GM12878 (cell line): ENCODE measurements around the gene C20orf202. TPM values are rescaled to one million over a fixed set of nuclear protein-coding genes. Genes with fewer than 3 reads are reported as not detected.

Source experiments
- ATAC-seq: fragments of 200-7000 bp; cut with Tn5 transposase; 3 replicates; pipeline ENCODE4 v1.9.1; 2020; ENCODE audit warnings: mild to moderate bottlenecking, moderate library complexity
- BruUV-seq: library from RNA; stranded (reverse); fragments of 400-500 nt; replicated peaks from 2 replicates; lab custom pipeline; 2021; lab: Mats Ljungman, UMichigan
- CTCF ChIA-PET: fragments of 300-600 bp; sonication (Branson Sonifier 250); formaldehyde crosslinking; extraction: SDS; loops from one replicate; lab custom pipeline; 2021; ENCODE audit warnings: inconsistent platforms; lab: Yijun Ruan, JAX
- POLR2A ChIA-PET: fragments of 350-600 bp; formaldehyde crosslinking; extraction: SDS; loops from one replicate; lab custom pipeline; 2021; ENCODE audit warnings: inconsistent platforms; lab: Charles Lee
- RAD21 ChIA-PET: fragments of 300-600 bp; sonication (Branson Sonifier 250); formaldehyde crosslinking; loops from one replicate; lab custom pipeline; 2023; ENCODE audit warnings: antibody characterized with exemption; ENCODE audit not compliant: unreplicated experiment; lab: Charles Lee
- SMC1A ChIA-PET: fragments of 300-600 bp; sonication (Branson Sonifier 250); formaldehyde crosslinking; loops from one replicate; lab custom pipeline; 2023; ENCODE audit not compliant: unreplicated experiment, uncharacterized antibody; lab: Charles Lee
- DNase-seq: peaks from one replicate; pipeline ENCODE4 v3.0.0-alpha.2; 2011; ENCODE audit warnings: low read depth, low spot score
- FAIRE-seq: peaks from 3 replicates; lab custom pipeline; 2011; peaks lifted over from hg19 to GRCh38; lab: Jason Lieb, UNC
- H2AFZ ChIP-seq: 2 replicates; pipeline ENCODE4 v1.6.0; 2011; ENCODE audit warnings: low read depth, low read length, control low read depth; ENCODE audit not compliant: control insufficient read depth
- H3K27ac ChIP-seq: 2 replicates; pipeline ENCODE4 v1.5.1; 2011; ENCODE audit warnings: control low read depth; ENCODE audit not compliant: control insufficient read depth, insufficient read depth
- H3K27me3 ChIP-seq, 2 experiments: replicated peaks in 1 of 2; 2 replicates each; pipeline versions ENCODE4 v1.6.0 to v1.6.1; 2011; ENCODE audit warnings: low read length in 1 of 2; ENCODE audit not compliant: control insufficient read depth in 2 of 2, insufficient read depth in 2 of 2
- H3K36me3 ChIP-seq, 2 experiments: 2 replicates each; pipeline ENCODE4 v1.5.1; 2011; ENCODE audit warnings: low read length in 1 of 2; ENCODE audit not compliant: control insufficient read depth in 2 of 2, insufficient read depth in 2 of 2
- H3K4me1 ChIP-seq: 2 replicates; pipeline ENCODE4 v1.6.1; 2011; ENCODE audit warnings: mild to moderate bottlenecking, low read length, moderate library complexity, mixed read lengths; ENCODE audit not compliant: control insufficient read depth, insufficient read depth
- H3K4me2 ChIP-seq: 2 replicates; pipeline ENCODE4 v1.6.0; 2011; ENCODE audit warnings: control low read depth; ENCODE audit not compliant: control insufficient read depth, insufficient read depth
- H3K4me3 ChIP-seq: fragments of 200-600 bp; sonication (generic); 2 replicates; pipeline ENCODE4 v1.5.1; 2016
- H3K79me2 ChIP-seq: 2 replicates; pipeline ENCODE4 v1.6.0; 2011; ENCODE audit warnings: low read length; ENCODE audit not compliant: control insufficient read depth, insufficient read depth
- H3K9ac ChIP-seq: 2 replicates; pipeline ENCODE4 v1.8.0; 2011; ENCODE audit warnings: low read length, control low read depth, mixed read lengths; ENCODE audit not compliant: control insufficient read depth, insufficient read depth
- H3K9me3 ChIP-seq: replicated peaks from 3 replicates; pipeline ENCODE4 v1.5.1; 2011; ENCODE audit warnings: mild to moderate bottlenecking, low read length; ENCODE audit not compliant: control insufficient read depth, insufficient read depth
- H4K20me1 ChIP-seq: 2 replicates; pipeline ENCODE4 v1.6.0; 2011; ENCODE audit not compliant: control insufficient read depth, insufficient read depth
- CHD4 ChIP-seq: fragments of 200-600 bp; sonication (generic); IDR thresholded peaks from 2 replicates; pipeline ENCODE4 v1.6.1; 2016; ENCODE audit warnings: mild to moderate bottlenecking
- KAT2A ChIP-seq: conservative IDR thresholded peaks from 2 replicates; pipeline ENCODE4 v1.6.1; 2011; ENCODE audit warnings: low read depth, low read length; ENCODE audit not compliant: control insufficient read depth
- SMAD5 ChIP-seq: IDR thresholded peaks from 2 replicates; pipeline ENCODE4 v1.6.1; 2016; ENCODE audit warnings: antibody characterized with exemption, low read depth
- SUPT20H ChIP-seq: IDR thresholded peaks from 2 replicates; pipeline ENCODE4 v1.6.1; 2011; ENCODE audit warnings: low read depth, mild to moderate bottlenecking, low read length, moderate library complexity, borderline replicate concordance; ENCODE audit not compliant: control insufficient read depth
- TARDBP ChIP-seq: IDR thresholded peaks from 2 replicates; pipeline ENCODE4 v1.6.1; 2016; ENCODE audit warnings: borderline replicate concordance
- TBL1XR1 ChIP-seq: IDR thresholded peaks from 2 replicates; pipeline ENCODE4 v1.6.1; 2012; ENCODE audit warnings: low read depth, low read length, improper control_type of control experiment
- TCF3 ChIP-seq: IDR thresholded peaks from 2 replicates; pipeline ENCODE4 v1.6.1; 2012; ENCODE audit warnings: low read depth, mild to moderate bottlenecking, low read length, borderline replicate concordance; ENCODE audit not compliant: insufficient read depth
- YBX1 ChIP-seq: fragments of 450-650 bp; IDR thresholded peaks from 2 replicates; pipeline ENCODE4 v1.6.1; 2016; ENCODE audit warnings: antibody characterized with exemption
- ZNF622 ChIP-seq: fragments of 450-650 bp; IDR thresholded peaks from 2 replicates; pipeline ENCODE4 v1.6.1; 2017; ENCODE audit warnings: mild to moderate bottlenecking, inconsistent platforms
- WGBS: methylation state at CpG from one replicate; pipeline ENCODE4 v1.1.6; 2016; ENCODE audit warnings: low lambda C conversion rate; ENCODE audit not compliant: insufficient replicate concordance, insufficient coverage; ENCODE audit errors: missing lambda C conversion rate; 5-methylcytosine and 5-hydroxymethylcytosine counted together
- in situ Hi-C: fragments of 300-500 bp; cut with MboI; formaldehyde crosslinking; loops from 9 replicates; pipeline ENCODE4 v1.14.3; 2018; ENCODE audit warnings: mixed read lengths
- intact Hi-C: fragments of 100-400 bp; cut with micrococcal nuclease; formaldehyde crosslinking; loops from one replicate; pipeline ENCODE4 v1.14.2; 2022; ENCODE audit not compliant: unreplicated experiment
- polyA plus RNA-seq, 11 experiments: library from polyadenylated mRNA; depleted of rRNA in 4 of 11; unstranded in 6 of 11; stranded (reverse) in 5 of 11; fragments of >200 nt; fragmentation: Nextera tagmentation in 4 of 11; fragmentation: Illumina TruSeq in 1 of 11; extraction: Ambion mirVana in 4 of 11; extraction: Trizol in 1 of 11; gene quantifications; 1 replicate in 1 of 11; 2 replicates in 10 of 11; pipeline versions ENCODE4 v1.2.1 to v1.2.3, GENCODE V29; 2011 to 2016; ENCODE audit warnings: inconsistent platforms in 2 of 11, missing spikeins in 2 of 11, low read depth in 1 of 11
- total RNA-seq, 4 experiments: library from RNA; depleted of rRNA in 3 of 4; stranded (reverse); fragments of >200 nt in 3 of 4; fragmentation: Illumina TruSeq in 1 of 4; extraction: Trizol in 1 of 4; gene quantifications; 2 replicates each; pipeline versions ENCODE4 v1.2.1 to v1.2.3, GENCODE V29; 2013 to 2021
- TF ChIP-seq, protein P1 (sequence below): fragments of 150-350 bp; IDR thresholded peaks from 2 replicates; pipeline ENCODE4 v1.6.1; 2014; ENCODE audit warnings: mild to moderate bottlenecking, low read depth, low read length
- TF ChIP-seq, protein P2 (sequence below), 3 experiments: IDR thresholded peaks in 2 of 3; conservative IDR thresholded peaks in 1 of 3; 2 replicates each; pipeline ENCODE4 v1.5.1; 2011; ENCODE audit warnings: low read depth in 3 of 3, low read length in 3 of 3, mild to moderate bottlenecking in 3 of 3, control low read depth in 2 of 3, moderate library complexity in 2 of 3, inconsistent platforms in 1 of 3, mixed read lengths in 1 of 3; ENCODE audit not compliant: control insufficient read depth in 2 of 3, insufficient read depth in 1 of 3; ENCODE audit errors: extremely low read depth in 1 of 3
- TF ChIP-seq, protein P3 (sequence below): IDR thresholded peaks from 2 replicates; pipeline ENCODE4 v1.6.1; 2011; ENCODE audit warnings: mild to moderate bottlenecking, low read depth, low read length, moderate library complexity; ENCODE audit not compliant: insufficient replicate concordance
- TF ChIP-seq, protein P4 (sequence below): IDR thresholded peaks from 2 replicates; pipeline ENCODE4 v1.6.1; 2012; ENCODE audit warnings: low read depth, low read length, improper control_type of control experiment

Gene C20orf202
- total and polyA plus RNA-seq, 10 of the 15 experiments (the other 5 are each of a cell fraction or from before 2014, with no cell fraction given) = 0.04 TPM; not detected in 8

DNA sequence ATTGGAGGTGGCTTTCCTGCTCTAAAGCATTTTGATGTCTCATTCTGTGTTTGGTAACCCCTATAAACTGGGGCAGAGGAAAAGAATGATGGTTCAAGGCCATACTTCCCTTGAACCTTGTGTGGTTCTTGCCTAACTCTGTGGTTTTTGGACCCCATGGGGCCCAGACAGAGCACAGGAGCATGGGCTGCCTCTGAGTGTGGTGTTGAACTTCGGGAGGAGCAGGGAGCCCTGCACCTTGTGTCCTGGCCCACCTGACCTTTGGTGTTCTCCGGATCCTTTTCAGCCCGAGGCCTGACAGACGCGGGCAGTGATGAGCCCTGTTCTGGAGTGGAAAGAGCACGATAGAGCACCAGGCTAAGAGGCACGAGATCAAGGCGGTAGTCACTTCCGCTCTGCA is 37.3 kb upstream of the C20orf202 start (continued):
- TF ChIP-seq, protein P1, sequence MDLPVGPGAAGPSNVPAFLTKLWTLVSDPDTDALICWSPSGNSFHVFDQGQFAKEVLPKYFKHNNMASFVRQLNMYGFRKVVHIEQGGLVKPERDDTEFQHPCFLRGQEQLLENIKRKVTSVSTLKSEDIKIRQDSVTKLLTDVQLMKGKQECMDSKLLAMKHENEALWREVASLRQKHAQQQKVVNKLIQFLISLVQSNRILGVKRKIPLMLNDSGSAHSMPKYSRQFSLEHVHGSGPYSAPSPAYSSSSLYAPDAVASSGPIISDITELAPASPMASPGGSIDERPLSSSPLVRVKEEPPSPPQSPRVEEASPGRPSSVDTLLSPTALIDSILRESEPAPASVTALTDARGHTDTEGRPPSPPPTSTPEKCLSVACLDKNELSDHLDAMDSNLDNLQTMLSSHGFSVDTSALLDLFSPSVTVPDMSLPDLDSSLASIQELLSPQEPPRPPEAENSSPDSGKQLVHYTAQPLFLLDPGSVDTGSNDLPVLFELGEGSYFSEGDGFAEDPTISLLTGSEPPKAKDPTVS = no peak
- TF ChIP-seq YBX1 (no peak), KAT2A (no peak)
- TF ChIP-seq, all 136 proteins: peak for 0

DNA sequence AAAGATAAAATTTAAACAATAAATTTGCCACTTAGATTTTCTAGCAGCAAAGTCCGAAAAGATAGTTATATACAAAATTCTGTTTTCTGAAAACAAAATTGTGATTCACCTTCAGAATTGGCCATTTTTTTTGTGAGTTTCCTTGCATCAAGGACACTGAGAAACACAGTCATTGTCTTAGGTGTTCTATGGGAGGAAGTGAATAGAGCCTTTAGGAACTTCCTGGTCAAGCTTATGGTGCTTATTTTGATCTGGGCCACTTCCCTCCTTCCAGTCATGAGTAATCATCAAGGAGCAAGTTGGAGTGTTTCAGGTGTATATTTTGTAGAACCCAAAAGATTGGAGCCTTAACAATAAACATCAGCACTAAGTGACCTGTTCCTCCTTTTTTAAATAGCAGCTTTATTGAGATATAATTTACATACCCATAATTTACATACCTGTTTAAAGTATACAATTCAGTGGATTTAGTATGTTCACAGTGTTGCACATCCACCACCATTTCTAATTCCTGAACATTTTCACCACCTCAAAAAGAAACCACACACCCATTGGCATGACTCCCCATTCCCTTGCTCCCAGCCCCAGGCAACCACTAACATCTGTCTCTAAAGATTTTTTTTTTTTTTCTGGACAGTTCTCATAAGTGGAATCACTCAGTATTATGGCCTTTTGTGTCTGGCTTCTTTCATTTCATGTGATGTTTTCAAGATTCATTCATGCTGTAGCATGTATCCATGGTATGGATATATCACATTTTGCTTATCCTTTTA is 36.1 kb upstream of the C20orf202 start:
- SMC1A ChIA-PET = no interaction called here
- Histone ChIP-seq H3K27me3 (no peaks in the 10 kb centered on the region), H3K4me3 (no peak overlapping the region), H4K20me1 (no peaks in the 10 kb centered on the region), H3K36me3 (peaks cover 21 to 57% of the 10 kb centered on the region in 2 experiments), H3K9me3 (no peaks in the 10 kb centered on the region), H2AFZ (no peak overlapping the region), H3K4me1 (peaks cover 7% of the 10 kb centered on the region; the same call in 1 of the 2 replicates), H3K9ac (no peak overlapping the region), H3K4me2 (no peak overlapping the region), H3K27ac (no peak overlapping the region), H3K79me2 (no peaks in the 10 kb centered on the region)
- FAIRE-seq = no peak
- WGBS = 95% methylated on average over 1 of the region's 1 CpG
- ATAC-seq = no peak
- BruUV-seq = no TSS peak
- POLR2A ChIA-PET = no interaction called here
- CTCF ChIA-PET = no interaction called here
- no peak for DNase-seq
- intact Hi-C loops = no loop called here
- in situ Hi-C loops = no loop called here
- RAD21 ChIA-PET = no interaction called here
- TF ChIP-seq, protein P2, sequence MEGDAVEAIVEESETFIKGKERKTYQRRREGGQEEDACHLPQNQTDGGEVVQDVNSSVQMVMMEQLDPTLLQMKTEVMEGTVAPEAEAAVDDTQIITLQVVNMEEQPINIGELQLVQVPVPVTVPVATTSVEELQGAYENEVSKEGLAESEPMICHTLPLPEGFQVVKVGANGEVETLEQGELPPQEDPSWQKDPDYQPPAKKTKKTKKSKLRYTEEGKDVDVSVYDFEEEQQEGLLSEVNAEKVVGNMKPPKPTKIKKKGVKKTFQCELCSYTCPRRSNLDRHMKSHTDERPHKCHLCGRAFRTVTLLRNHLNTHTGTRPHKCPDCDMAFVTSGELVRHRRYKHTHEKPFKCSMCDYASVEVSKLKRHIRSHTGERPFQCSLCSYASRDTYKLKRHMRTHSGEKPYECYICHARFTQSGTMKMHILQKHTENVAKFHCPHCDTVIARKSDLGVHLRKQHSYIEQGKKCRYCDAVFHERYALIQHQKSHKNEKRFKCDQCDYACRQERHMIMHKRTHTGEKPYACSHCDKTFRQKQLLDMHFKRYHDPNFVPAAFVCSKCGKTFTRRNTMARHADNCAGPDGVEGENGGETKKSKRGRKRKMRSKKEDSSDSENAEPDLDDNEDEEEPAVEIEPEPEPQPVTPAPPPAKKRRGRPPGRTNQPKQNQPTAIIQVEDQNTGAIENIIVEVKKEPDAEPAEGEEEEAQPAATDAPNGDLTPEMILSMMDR (IDR thresholded peaks at IDR 0.05 in 2 of 3, conservative IDR thresholded peaks at IDR 0.05 in 1 of 3; ENCODE audit: control insufficient read depth in 2 of 3, extremely low read depth in 1 of 3, insufficient read depth in 1 of 3, low read depth in 3 of 3, low read length in 3 of 3) = no peak
- TF ChIP-seq ZNF622 (no peak), TBL1XR1 (no peak), CHD4 (no peak), TCF3 (no peak), SMAD5 (no peak), SUPT20H (no peak), TARDBP (no peak)
- TF ChIP-seq, protein P3, sequence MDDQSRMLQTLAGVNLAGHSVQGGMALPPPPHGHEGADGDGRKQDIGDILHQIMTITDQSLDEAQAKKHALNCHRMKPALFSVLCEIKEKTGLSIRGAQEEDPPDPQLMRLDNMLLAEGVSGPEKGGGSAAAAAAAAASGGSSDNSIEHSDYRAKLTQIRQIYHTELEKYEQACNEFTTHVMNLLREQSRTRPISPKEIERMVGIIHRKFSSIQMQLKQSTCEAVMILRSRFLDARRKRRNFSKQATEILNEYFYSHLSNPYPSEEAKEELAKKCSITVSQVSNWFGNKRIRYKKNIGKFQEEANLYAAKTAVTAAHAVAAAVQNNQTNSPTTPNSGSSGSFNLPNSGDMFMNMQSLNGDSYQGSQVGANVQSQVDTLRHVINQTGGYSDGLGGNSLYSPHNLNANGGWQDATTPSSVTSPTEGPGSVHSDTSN = no peak
- TF ChIP-seq, protein P4, sequence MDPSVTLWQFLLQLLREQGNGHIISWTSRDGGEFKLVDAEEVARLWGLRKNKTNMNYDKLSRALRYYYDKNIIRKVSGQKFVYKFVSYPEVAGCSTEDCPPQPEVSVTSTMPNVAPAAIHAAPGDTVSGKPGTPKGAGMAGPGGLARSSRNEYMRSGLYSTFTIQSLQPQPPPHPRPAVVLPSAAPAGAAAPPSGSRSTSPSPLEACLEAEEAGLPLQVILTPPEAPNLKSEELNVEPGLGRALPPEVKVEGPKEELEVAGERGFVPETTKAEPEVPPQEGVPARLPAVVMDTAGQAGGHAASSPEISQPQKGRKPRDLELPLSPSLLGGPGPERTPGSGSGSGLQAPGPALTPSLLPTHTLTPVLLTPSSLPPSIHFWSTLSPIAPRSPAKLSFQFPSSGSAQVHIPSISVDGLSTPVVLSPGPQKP = no peak
